GM20000 (cell line): Measurements from ENCODE around the gene SDC4.
A peak's percentile ranks its signal among the peaks of the same experiment; 100 is the strongest.

ENCODE experiments used
- DNase-seq: peaks from one replicate; pipeline ENCODE4 v3.0.0; 2012; ENCODE audit warnings: low spot score
- CTCF ChIP-seq: IDR thresholded peaks from 2 replicates; pipeline ENCODE4 v1.5.1; 2012; ENCODE audit warnings: mild to moderate bottlenecking, control low read depth; ENCODE audit errors: extremely low read depth, missing control alignments

Gene SDC4

GRCh38 chr20:45297786-45298497 lies 50.3 kb downstream of the SDC4 start:
- TF ChIP-seq CTCF, result no peak
- no peak for DNase-seq

- TF ChIP-seq CTCF, result no peak
- no peak for DNase-seq
Measured at GRCh38 chr20:45294659-45295058, 53.6 kb downstream of the SDC4 start.

- TF ChIP-seq CTCF, result no peak
- DNase-seq, result peak; percentile 8
Measured at GRCh38 chr20:45294003-45294368, 54.2 kb downstream of the SDC4 start.

- DNase-seq, result peak; percentile 90
- TF ChIP-seq CTCF, result peak; percentile 86
Measured at GRCh38 chr20:45293041-45294002, 54.9 kb downstream of the SDC4 start.

GRCh38 chr20:45292343-45292742 lies 55.9 kb downstream of the SDC4 start:
- no peak for TF ChIP-seq CTCF
- DNase-seq, result no peak

- DNase-seq, result no peak
- TF ChIP-seq CTCF, result no peak
Measured at GRCh38 chr20:45291526-45291925, 56.7 kb downstream of the SDC4 start.
